ENCODE measurements around the gene GALNT16. TPM values are rescaled to one million over a fixed set of nuclear protein-coding genes. Genes with fewer than 3 reads are reported as not detected.
A peak's percentile ranks its signal among the peaks of the same experiment; 100 is the strongest.

GALNT16 gene
- total RNA-seq, 1 donor from 2014 or later: not detected

DNA sequence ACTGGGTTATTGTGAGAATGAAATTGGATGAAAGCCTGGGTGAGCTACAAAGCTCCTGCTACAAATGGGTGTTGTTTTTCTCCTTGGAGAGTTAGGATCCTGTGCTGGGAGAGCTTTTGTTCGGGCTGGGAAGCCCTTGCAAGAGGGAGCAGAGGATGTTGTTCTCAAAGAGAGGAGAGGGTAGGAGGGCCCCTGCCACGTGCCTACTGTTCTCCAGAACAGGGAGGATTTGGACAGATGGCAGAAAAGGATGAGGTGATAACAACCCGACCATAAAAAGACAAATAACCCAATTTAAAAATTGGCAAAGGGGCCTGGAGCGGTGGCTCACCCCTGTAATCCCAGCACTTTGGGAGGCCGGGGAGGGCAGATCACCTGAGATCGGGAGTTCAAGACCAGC is 68.8 kb downstream of the GALNT16 start:
- Histone ChIP-seq H3K36me3 (ENCODE audit: control insufficient read depth, insufficient read depth, low read length) (no peaks in the 10 kb centered on the region), H3K27me3 (ENCODE audit: control insufficient read depth, insufficient read depth, low read length) (peaks cover 5% of the 10 kb centered on the region), H3K4me3 (ENCODE audit: low read depth, low read length) (no peak overlapping the region)
- DNase-seq (ENCODE audit: low read depth): no peak
- FAIRE-seq: no peak
- no peak for TF ChIP-seq CTCF (IDR thresholded peaks at IDR 0.05; ENCODE audit: insufficient read depth, low read length, severe bottlenecking)

GRCh38 chr14:69331206-69331605 is 71.2 kb downstream of the GALNT16 start:
- DNase-seq (ENCODE audit: low read depth): no peak

GRCh38 chr14:69332782-69333395 is 72.9 kb downstream of the GALNT16 start:
- no peak for TF ChIP-seq CTCF (IDR thresholded peaks at IDR 0.05; ENCODE audit: insufficient read depth, low read length, severe bottlenecking)

More at GRCh38 chr14:69331206-69331605, 71.2 kb downstream of the GALNT16 start:
- Histone ChIP-seq H3K4me3 (ENCODE audit: low read depth, low read length) (no peak overlapping the region), H3K27me3 (ENCODE audit: control insufficient read depth, insufficient read depth, low read length) (peaks cover 8% of the 10 kb centered on the region), H3K36me3 (ENCODE audit: control insufficient read depth, insufficient read depth, low read length) (no peaks in the 10 kb centered on the region)
- no peak for FAIRE-seq
- no peak for TF ChIP-seq CTCF (IDR thresholded peaks at IDR 0.05; ENCODE audit: insufficient read depth, low read length, severe bottlenecking)

DNA sequence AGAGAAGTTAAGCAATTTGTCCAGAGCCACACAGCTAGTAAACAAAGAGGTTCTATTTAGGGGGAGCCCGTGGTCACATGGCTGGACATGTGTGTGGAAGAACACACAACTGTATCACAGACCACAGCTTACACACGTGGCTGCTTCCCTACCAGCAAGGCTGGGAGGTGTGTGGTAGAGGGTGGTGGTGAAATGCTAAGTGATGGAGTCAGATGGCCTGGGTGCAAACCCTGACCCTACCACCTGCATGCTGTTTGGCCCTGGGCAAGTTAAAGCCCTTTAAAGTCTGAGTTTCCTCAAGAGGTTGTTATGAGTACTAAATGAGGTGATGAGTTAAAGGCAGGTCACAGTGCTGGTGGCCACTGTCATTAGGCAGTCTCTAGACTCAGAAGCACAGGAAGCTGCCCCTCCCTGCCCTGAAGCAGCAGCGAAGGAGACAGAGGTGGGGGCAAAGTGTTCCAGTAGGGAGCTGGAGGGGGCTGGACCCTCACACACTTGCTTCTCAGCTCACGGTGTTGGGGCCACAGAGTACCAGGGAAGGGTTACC is 73.9 kb downstream of the GALNT16 start:
- TF ChIP-seq CTCF (IDR thresholded peaks at IDR 0.05; ENCODE audit: insufficient read depth, low read length, severe bottlenecking): no peak
- FAIRE-seq (peak; percentile 28), DNase-seq (ENCODE audit: low read depth) (no peak)
- H3K27me3 ChIP-seq (ENCODE audit: control insufficient read depth, insufficient read depth, low read length): peaks cover 7% of the 10 kb centered on the region
- H3K36me3 ChIP-seq (ENCODE audit: control insufficient read depth, insufficient read depth, low read length): no peaks in the 10 kb centered on the region
- no peak overlapping the region for H3K4me3 ChIP-seq (ENCODE audit: low read depth, low read length)

More at GRCh38 chr14:69332782-69333395, 72.9 kb downstream of the GALNT16 start:
- Histone ChIP-seq H3K27me3 (ENCODE audit: control insufficient read depth, insufficient read depth, low read length) (peaks cover 7% of the 10 kb centered on the region), H3K36me3 (ENCODE audit: control insufficient read depth, insufficient read depth, low read length) (no peaks in the 10 kb centered on the region), H3K4me3 (ENCODE audit: low read depth, low read length) (no peak overlapping the region)
- FAIRE-seq: no peak
- no peak for DNase-seq (ENCODE audit: low read depth)

- H3K27me3 ChIP-seq (ENCODE audit: control insufficient read depth, insufficient read depth, low read length): peaks cover 7% of the 10 kb centered on the region
- DNase-seq (ENCODE audit: low read depth) (no peak), FAIRE-seq (no peak)
- TF ChIP-seq CTCF (IDR thresholded peaks at IDR 0.05; ENCODE audit: insufficient read depth, low read length, severe bottlenecking): no peak
- H3K4me3 ChIP-seq (ENCODE audit: low read depth, low read length): no peak overlapping the region
- H3K36me3 ChIP-seq (ENCODE audit: control insufficient read depth, insufficient read depth, low read length): no peaks in the 10 kb centered on the region
These were observed 74.6 kb downstream of the GALNT16 start for GRCh38 chr14:69334576-69334975.

DNA sequence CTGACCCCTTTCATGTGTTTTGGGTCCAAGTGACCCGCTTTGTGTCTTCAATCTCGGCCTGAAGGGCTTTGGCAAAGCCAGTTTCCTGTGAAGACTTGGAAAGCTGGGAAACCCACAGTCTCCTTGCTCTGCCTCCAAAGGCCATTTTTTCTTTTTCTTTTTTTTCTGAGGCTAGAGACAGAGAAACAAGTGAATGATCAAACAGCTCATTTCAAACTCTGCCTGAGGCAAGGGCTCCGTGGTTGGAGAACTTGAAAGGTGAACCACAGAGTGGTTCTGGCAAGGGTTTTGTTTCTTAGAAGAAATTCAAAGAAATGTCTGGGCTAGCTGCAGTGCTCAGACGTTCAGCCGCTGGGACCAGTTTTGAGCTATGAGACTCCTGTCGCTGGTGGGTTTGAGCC is 75.4 kb downstream of the GALNT16 start:
- DNase-seq (ENCODE audit: low read depth) (peak; percentile 54), FAIRE-seq (no peak)
- no peak for TF ChIP-seq CTCF (IDR thresholded peaks at IDR 0.05; ENCODE audit: insufficient read depth, low read length, severe bottlenecking)
- Histone ChIP-seq H3K4me3 (ENCODE audit: low read depth, low read length) (no peak overlapping the region), H3K36me3 (ENCODE audit: control insufficient read depth, insufficient read depth, low read length) (no peaks in the 10 kb centered on the region), H3K27me3 (ENCODE audit: control insufficient read depth, insufficient read depth, low read length) (peaks cover 7% of the 10 kb centered on the region)
